ENCODE data around the gene GPR171.

GRCh38 chr3:151196434-151196833 lies 6.6 kb downstream of the GPR171 start:
- TF ChIP-seq CTCF (conservative IDR thresholded peaks at IDR 0.05; ENCODE audit: low read length) (no peak), EZH2phosphoT487 (IDR thresholded peaks at IDR 0.05; ENCODE audit: borderline replicate concordance, low read depth, low read length) (no peak)

Measured in OCI-LY7 (cell line).